Activated T-cell treated with anti-CD3 and anti-CD28 coated beads, Interleukin-2, amount 50 U/mL, for 1 hour (primary cell): ENCODE data around the gene SLC32A1.

Experiments
- DNase-seq: peaks from one replicate; pipeline ENCODE4 v3.0.0-alpha.2; 2020

Gene SLC32A1

GRCh38 chr20:38723848-38724625, at the start of gene SLC32A1:
Gene SLC32A1 (plus strand): TSS chr20:38724486. CDS start chr20:38724725, 239 bp downstream.
- peak; percentile 23 for DNase-seq

GRCh38 chr20:38674765-38675133, 49.5 kb upstream of the SLC32A1 start:
- no peak for DNase-seq

- DNase-seq: no peak
Observed at GRCh38 chr20:38676576-38676975, 47.7 kb upstream of the SLC32A1 start.

- DNase-seq: no peak
Observed at GRCh38 chr20:38680500-38681306, 43.6 kb upstream of the SLC32A1 start.

GRCh38 chr20:38685271-38685670, 39.0 kb upstream of the SLC32A1 start:
- no peak for DNase-seq

- DNase-seq: peak; percentile 45
Observed at GRCh38 chr20:38685853-38686473, 38.3 kb upstream of the SLC32A1 start.

- peak; percentile 53 for DNase-seq
Observed at GRCh38 chr20:38692436-38693411, 31.6 kb upstream of the SLC32A1 start.

- no peak for DNase-seq
Observed at GRCh38 chr20:38697306-38697705, 27.0 kb upstream of the SLC32A1 start.

- DNase-seq: no peak
Observed at GRCh38 chr20:38698541-38698940, 25.7 kb upstream of the SLC32A1 start.

- DNase-seq: no peak
Observed at GRCh38 chr20:38700141-38700540, 24.1 kb upstream of the SLC32A1 start.

- no peak for DNase-seq
Observed at GRCh38 chr20:38700926-38701325, 23.4 kb upstream of the SLC32A1 start.

GRCh38 chr20:38703526-38703925, 20.8 kb upstream of the SLC32A1 start:
- DNase-seq: no peak

GRCh38 chr20:38704136-38704535, 20.1 kb upstream of the SLC32A1 start:
- DNase-seq: no peak

- DNase-seq: no peak
Observed at GRCh38 chr20:38706509-38706908, 17.8 kb upstream of the SLC32A1 start.

- no peak for DNase-seq
Observed at GRCh38 chr20:38714308-38714707, 10.0 kb upstream of the SLC32A1 start.

- no peak for DNase-seq
Observed at GRCh38 chr20:38715646-38716045, 8.6 kb upstream of the SLC32A1 start.

GRCh38 chr20:38722683-38723016, 1.6 kb upstream of the SLC32A1 start:
- no peak for DNase-seq

- peak; percentile 21 for DNase-seq
Observed at GRCh38 chr20:38723017-38723847, 1.1 kb upstream of the SLC32A1 start.

GRCh38 chr20:38724626-38725147, 401 bp downstream of the SLC32A1 start:
- peak; percentile 25 for DNase-seq

GRCh38 chr20:38725148-38725901, 1.0 kb downstream of the SLC32A1 start:
- DNase-seq: peak; percentile 23
